Measurements from ENCODE around the gene GPR78. TPM values are rescaled to one million over a fixed set of nuclear protein-coding genes. Genes with fewer than 3 reads are reported as not detected.

GPR78 gene
- total RNA-seq, 1 experiment from 2014 or later = 3.4 TPM

DNA sequence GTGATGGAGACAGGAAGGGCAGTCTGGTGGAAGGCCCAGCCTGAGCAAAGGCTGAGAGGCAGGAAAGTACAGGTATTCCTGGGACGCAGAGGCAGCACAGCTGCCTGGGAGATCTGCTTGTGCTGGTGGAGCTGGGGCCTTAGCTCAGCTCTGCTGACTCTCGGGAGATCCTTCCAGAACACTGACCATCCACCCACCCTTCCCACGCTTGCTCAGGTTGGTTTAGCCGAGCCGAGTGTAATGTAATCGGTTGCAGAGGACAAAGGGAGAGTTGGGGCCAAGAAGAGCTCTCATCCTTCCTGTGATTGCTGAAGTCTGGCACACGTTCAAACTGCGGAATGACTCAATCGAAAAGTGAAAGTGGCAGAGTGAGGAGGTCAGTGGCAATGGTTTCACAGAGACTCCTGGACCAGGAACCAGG lies 43.1 kb upstream of the GPR78 start:
- no peaks in the 10 kb centered on the region for H4K20me1 ChIP-seq (ENCODE audit: control insufficient read depth, insufficient read depth, insufficient read length)
- no peak overlapping the region for H3K56ac ChIP-seq (ENCODE audit: insufficient read length, low read depth, low read length)
- no peak overlapping the region for H4K8ac ChIP-seq (replicated peaks; ENCODE audit: insufficient read length, low read depth, low read length)
- H2BK120ac ChIP-seq (ENCODE audit: low read depth, low read length, poor library complexity, severe bottlenecking) = no peak overlapping the region
- H3K9me3 Mint-ChIP-seq = peaks cover 11 to 14% of the 10 kb centered on the region in 2 experiments; a peak in 4 of 5 replicates
- H3K27ac Mint-ChIP-seq = peak overlapping the region in 1 of 3 experiments; percentile 29; a peak in 1 of 7 replicates
- H4K5ac ChIP-seq (ENCODE audit: insufficient read length, low read depth, low read length) = no peak overlapping the region
- no peaks in the 10 kb centered on the region for H3K27me3 ChIP-seq (ENCODE audit: insufficient read depth, low read length)
- no peaks in the 10 kb centered on the region for H3K27me3 Mint-ChIP-seq (ENCODE audit: low read depth)
- H3K14ac ChIP-seq (ENCODE audit: insufficient read depth, low read length) = no peak overlapping the region
- H3K79me1 ChIP-seq (ENCODE audit: insufficient read depth, low read depth, low read length, poor library complexity, severe bottlenecking) = no peaks in the 10 kb centered on the region
- H2BK15ac ChIP-seq (ENCODE audit: low read depth, low read length) = no peak overlapping the region
- no peak for DNase-seq
- TF ChIP-seq, protein P1, sequence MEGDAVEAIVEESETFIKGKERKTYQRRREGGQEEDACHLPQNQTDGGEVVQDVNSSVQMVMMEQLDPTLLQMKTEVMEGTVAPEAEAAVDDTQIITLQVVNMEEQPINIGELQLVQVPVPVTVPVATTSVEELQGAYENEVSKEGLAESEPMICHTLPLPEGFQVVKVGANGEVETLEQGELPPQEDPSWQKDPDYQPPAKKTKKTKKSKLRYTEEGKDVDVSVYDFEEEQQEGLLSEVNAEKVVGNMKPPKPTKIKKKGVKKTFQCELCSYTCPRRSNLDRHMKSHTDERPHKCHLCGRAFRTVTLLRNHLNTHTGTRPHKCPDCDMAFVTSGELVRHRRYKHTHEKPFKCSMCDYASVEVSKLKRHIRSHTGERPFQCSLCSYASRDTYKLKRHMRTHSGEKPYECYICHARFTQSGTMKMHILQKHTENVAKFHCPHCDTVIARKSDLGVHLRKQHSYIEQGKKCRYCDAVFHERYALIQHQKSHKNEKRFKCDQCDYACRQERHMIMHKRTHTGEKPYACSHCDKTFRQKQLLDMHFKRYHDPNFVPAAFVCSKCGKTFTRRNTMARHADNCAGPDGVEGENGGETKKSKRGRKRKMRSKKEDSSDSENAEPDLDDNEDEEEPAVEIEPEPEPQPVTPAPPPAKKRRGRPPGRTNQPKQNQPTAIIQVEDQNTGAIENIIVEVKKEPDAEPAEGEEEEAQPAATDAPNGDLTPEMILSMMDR (conservative IDR thresholded peaks at IDR 0.05) = no peak
- H3T11ph ChIP-seq (ENCODE audit: low read length) = no peak overlapping the region
- no peak overlapping the region for H3K4ac ChIP-seq (ENCODE audit: low read depth, low read length)
- peaks cover 0 to 17% (median 7%) of the 10 kb centered on the region in 3 experiments; a peak in 4 of 7 replicates for H3K36me3 Mint-ChIP-seq (ENCODE audit: insufficient read depth in 1 of 3, low read depth in 3 of 3)
- WGBS (ENCODE audit: extremely low coverage, insufficient read length, low lambda C conversion rate) = no CpG with 5 or more reads among the region's 9 CpGs
- no peak overlapping the region for H3K27ac ChIP-seq (ENCODE audit: insufficient read length, low read depth, low read length)
- H3K9ac ChIP-seq (ENCODE audit: extremely low read depth, insufficient read length, low read length) = no peak overlapping the region
- no peak overlapping the region for H2AK5ac ChIP-seq (ENCODE audit: insufficient read length, low read length)
- H3K23me2 ChIP-seq (ENCODE audit: insufficient read length, low read depth, low read length, poor library complexity, severe bottlenecking) = no peaks in the 10 kb centered on the region
- H3K4me3 Mint-ChIP-seq = no peak overlapping the region
- H3K4me1 Mint-ChIP-seq = peaks cover 33 to 35% of the 10 kb centered on the region in 2 experiments
- no peak overlapping the region for H3K4me2 ChIP-seq (ENCODE audit: insufficient read depth, insufficient read length, low read length)
- H2BK12ac ChIP-seq (ENCODE audit: insufficient read length, low read depth, low read length) = no peak overlapping the region
- no peaks in the 10 kb centered on the region for H3K79me2 ChIP-seq (ENCODE audit: insufficient read depth, low read length)
- H2BK5ac ChIP-seq (ENCODE audit: insufficient read length, low read length) = no peak overlapping the region
- no peak overlapping the region for H2BK20ac ChIP-seq (ENCODE audit: low read depth, low read length, poor library complexity, severe bottlenecking)
- H3K4me1 ChIP-seq (ENCODE audit: insufficient read depth, low read length) = peaks cover 4% of the 10 kb centered on the region; the same call in 1 of the 2 replicates
- H3K23ac ChIP-seq (ENCODE audit: insufficient read length, low read depth, low read length) = no peak overlapping the region
- no peak overlapping the region for H3K18ac ChIP-seq (ENCODE audit: insufficient read length, low read depth, low read length)
- no peaks in the 10 kb centered on the region for H3K9me3 ChIP-seq (ENCODE audit: control insufficient read depth, low read depth, low read length)
- no peak overlapping the region for H2AFZ ChIP-seq (ENCODE audit: low read length)
- no peak overlapping the region for H4K91ac ChIP-seq (ENCODE audit: insufficient read length, low read depth, low read length)
